PC-3 (cell line): Measurements from ENCODE around the gene C10orf143.

Experiments used
- EZH2 ChIP-seq: fragments of 300-600 bp; sonication (generic); IDR thresholded peaks from one replicate; pipeline ENCODE4 v1.6.1; 2017; ENCODE audit warnings: antibody characterized with exemption, mild to moderate bottlenecking, low read length; ENCODE audit not compliant: unreplicated experiment
- TF ChIP-seq, protein P1 (sequence below): fragments of 300-600 bp; sonication (generic); conservative IDR thresholded peaks from 2 replicates; pipeline ENCODE4 v1.5.1; 2017; ENCODE audit warnings: antibody characterized with exemption, low read depth, mild to moderate bottlenecking, low read length

GRCh38 chr10:130128062-130128781 is 17.6 kb upstream of the C10orf143 start:
- TF ChIP-seq, protein P1, sequence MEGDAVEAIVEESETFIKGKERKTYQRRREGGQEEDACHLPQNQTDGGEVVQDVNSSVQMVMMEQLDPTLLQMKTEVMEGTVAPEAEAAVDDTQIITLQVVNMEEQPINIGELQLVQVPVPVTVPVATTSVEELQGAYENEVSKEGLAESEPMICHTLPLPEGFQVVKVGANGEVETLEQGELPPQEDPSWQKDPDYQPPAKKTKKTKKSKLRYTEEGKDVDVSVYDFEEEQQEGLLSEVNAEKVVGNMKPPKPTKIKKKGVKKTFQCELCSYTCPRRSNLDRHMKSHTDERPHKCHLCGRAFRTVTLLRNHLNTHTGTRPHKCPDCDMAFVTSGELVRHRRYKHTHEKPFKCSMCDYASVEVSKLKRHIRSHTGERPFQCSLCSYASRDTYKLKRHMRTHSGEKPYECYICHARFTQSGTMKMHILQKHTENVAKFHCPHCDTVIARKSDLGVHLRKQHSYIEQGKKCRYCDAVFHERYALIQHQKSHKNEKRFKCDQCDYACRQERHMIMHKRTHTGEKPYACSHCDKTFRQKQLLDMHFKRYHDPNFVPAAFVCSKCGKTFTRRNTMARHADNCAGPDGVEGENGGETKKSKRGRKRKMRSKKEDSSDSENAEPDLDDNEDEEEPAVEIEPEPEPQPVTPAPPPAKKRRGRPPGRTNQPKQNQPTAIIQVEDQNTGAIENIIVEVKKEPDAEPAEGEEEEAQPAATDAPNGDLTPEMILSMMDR: no peak
- no peak for TF ChIP-seq EZH2
